ENCODE results near the gene HNF4A. TPM values are rescaled to one million over a fixed set of nuclear protein-coding genes. Genes with fewer than 3 reads are reported as not detected.

Gene HNF4A
- total and polyA plus RNA-seq, 2 of the 13 experiments (the other 11 are each of a cell fraction or from before 2014, with no cell fraction given), result 80.9 to 169 TPM

DNA sequence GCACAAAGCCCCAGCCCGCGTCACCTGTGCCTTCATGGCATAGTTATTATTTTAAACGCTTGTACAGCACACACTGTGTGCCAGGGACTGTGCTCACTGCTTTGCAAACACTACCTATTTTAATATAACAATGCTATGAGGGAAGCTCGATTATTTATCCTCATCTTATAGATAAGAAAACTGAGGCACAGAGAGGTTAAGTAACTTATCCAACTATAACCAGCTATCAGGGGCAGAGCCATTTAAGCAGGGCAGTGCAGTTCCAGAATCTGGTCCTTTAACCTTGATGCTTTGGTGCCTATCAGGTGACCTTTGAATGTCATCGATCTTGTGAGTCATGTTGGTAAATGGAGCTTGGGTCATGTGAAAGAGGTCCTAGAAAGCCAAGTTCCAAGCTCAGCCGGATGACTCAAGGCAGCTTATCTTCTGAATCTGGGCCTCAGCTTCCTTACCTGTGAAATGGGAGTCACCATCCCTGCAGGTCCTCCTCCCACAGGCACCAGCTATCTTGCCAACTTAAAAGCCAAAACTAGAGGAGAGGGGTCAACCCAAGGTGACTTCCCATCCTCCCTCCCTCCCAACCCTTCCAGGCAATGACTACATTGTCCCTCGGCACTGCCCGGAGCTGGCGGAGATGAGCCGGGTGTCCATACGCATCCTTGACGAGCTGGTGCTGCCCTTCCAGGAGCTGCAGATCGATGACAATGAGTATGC, 63.8 kb downstream of the HNF4A start (continued):
- TF ChIP-seq FOXK2 (IDR thresholded peaks at IDR 0.05) (no peak), ISL2 (CRISPR knock-in tag; IDR thresholded peaks at IDR 0.05) (peak; percentile 73; the same call in 1 of the 2 replicates), HNRNPLL (IDR thresholded peaks at IDR 0.05; ENCODE audit: low read depth, low read length, poor library complexity, severe bottlenecking) (no peak), ZNF451 (CRISPR knock-in tag; IDR thresholded peaks at IDR 0.05) (no peak), NCOR1 (IDR thresholded peaks at IDR 0.05; ENCODE audit: borderline replicate concordance, low read length) (peak; percentile 80; the same call in 1 of the 2 replicates)
- TF ChIP-seq, protein P1, sequence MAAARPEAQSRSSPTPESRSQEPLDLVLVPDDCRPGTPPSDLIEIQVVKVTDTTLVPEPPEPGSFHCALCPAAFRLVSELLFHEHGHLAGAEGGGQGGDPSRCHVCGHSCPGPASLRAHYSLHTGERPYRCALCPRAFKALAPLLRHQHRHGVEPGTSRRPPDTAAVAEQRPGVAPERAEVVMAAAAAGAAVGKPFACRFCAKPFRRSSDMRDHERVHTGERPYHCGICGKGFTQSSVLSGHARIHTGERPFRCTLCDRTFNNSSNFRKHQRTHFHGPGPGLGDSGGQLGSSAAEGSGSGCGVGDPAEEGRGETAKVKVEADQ (CRISPR knock-in tag; IDR thresholded peaks at IDR 0.05; ENCODE audit: borderline replicate concordance), result peak; percentile 69
- TF ChIP-seq, protein P2, sequence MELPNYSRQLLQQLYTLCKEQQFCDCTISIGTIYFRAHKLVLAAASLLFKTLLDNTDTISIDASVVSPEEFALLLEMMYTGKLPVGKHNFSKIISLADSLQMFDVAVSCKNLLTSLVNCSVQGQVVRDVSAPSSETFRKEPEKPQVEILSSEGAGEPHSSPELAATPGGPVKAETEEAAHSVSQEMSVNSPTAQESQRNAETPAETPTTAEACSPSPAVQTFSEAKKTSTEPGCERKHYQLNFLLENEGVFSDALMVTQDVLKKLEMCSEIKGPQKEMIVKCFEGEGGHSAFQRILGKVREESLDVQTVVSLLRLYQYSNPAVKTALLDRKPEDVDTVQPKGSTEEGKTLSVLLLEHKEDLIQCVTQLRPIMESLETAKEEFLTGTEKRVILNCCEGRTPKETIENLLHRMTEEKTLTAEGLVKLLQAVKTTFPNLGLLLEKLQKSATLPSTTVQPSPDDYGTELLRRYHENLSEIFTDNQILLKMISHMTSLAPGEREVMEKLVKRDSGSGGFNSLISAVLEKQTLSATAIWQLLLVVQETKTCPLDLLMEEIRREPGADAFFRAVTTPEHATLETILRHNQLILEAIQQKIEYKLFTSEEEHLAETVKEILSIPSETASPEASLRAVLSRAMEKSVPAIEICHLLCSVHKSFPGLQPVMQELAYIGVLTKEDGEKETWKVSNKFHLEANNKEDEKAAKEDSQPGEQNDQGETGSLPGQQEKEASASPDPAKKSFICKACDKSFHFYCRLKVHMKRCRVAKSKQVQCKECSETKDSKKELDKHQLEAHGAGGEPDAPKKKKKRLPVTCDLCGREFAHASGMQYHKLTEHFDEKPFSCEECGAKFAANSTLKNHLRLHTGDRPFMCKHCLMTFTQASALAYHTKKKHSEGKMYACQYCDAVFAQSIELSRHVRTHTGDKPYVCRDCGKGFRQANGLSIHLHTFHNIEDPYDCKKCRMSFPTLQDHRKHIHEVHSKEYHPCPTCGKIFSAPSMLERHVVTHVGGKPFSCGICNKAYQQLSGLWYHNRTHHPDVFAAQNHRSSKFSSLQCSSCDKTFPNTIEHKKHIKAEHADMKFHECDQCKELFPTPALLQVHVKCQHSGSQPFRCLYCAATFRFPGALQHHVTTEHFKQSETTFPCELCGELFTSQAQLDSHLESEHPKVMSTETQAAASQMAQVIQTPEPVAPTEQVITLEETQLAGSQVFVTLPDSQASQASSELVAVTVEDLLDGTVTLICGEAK (IDR thresholded peaks at IDR 0.05), result no peak
- TF ChIP-seq, protein P2 (CRISPR knock-in tag; IDR thresholded peaks at IDR 0.05), result peak; percentile 90
- TF ChIP-seq, protein P3, sequence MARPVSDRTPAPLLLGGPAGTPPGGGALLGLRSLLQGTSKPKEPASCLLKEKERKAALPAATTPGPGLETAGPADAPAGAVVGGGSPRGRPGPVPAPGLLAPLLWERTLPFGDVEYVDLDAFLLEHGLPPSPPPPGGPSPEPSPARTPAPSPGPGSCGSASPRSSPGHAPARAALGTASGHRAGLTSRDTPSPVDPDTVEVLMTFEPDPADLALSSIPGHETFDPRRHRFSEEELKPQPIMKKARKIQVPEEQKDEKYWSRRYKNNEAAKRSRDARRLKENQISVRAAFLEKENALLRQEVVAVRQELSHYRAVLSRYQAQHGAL (CRISPR knock-in tag; IDR thresholded peaks at IDR 0.05; ENCODE audit: not compliant biosample characterization), result no peak
